SIG-M5 treated with dmso at 0.1 percent for 504 hours (cell line): ENCODE results near the gene MRPL55.

Experiments used
- DNase-seq: peaks from one replicate; lab custom pipeline; 2025; ENCODE audit not compliant: unreplicated experiment; lab: John Stamatoyannopoulos, UW

MRPL55 gene

DNA sequence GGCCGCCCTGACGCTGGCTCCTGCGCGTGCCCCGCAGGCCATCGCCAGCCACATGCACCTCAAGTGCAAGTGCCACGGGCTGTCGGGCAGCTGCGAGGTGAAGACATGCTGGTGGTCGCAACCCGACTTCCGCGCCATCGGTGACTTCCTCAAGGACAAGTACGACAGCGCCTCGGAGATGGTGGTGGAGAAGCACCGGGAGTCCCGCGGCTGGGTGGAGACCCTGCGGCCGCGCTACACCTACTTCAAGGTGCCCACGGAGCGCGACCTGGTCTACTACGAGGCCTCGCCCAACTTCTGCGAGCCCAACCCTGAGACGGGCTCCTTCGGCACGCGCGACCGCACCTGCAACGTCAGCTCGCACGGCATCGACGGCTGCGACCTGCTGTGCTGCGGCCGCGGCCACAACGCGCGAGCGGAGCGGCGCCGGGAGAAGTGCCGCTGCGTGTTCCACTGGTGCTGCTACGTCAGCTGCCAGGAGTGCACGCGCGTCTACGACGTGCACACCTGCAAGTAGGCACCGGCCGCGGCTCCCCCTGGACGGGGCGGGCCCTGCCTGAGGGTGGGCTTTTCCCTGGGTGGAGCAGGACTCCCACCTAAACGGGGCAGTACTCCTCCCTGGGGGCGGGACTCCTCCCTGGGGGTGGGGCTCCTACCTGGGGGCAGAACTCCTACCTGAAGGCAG, 50.0 kb downstream of the MRPL55 start:
- no peak for DNase-seq

DNA sequence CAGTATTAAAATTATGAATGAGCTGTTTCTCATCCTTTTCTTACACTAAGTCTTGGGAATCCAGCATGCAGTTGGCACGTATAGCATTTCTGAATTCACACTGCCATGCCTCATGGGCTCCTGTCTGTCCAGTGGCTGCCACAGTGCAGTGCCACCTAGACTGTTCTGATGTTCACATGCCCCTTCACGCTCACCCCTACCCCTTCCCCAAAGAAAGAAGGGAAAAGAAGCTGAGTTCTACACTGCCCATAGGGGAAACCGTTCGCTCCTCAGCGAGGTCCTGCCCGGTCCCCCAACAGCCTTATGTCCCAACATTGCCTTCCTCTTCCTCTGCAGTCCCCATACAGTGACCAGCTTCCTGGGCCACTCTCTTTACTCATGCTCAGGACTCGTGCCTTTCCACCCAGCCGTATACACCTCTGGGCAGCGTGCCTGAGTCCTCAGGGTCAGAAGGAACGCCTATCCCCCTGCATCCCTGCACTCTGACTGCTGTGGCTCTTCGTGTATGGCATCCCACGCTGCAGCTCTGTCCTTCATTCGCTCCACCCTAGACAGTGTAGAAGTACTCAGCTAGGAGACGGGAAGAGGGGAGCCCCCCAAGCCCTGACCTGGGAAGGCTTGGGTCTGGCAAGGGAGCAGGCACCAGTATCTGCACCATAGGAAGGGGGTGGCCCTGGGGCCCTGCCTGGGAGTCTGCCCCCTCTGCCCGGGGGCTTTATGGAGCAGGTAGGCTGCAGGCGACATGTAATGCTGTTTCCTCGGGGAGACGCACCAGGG, 50.7 kb downstream of the MRPL55 start:
- no peak for DNase-seq
